Loucy (cell line): ENCODE results near the gene CYP4F2.
"Not testable (repeated sequence)": the region's sequence is repeated elsewhere in the genome, so short reads cannot be mapped to it uniquely, and the experiment has no call there.

Source experiments
- H2AFZ ChIP-seq: fragments of 200-600 bp; sonication (generic); 2 replicates; pipeline ENCODE4 v1.6.0; 2016; ENCODE audit warnings: antibody characterized with exemption, mild to moderate bottlenecking, low read length, moderate library complexity
- H3F3A ChIP-seq: fragments of 200-600 bp; 2 replicates; pipeline ENCODE4 v1.6.0; 2016; ENCODE audit warnings: antibody characterized with exemption, low read depth, mild to moderate bottlenecking
- H3K27me3 ChIP-seq: fragments of 200-600 bp; sonication (generic); 2 replicates; pipeline ENCODE4 v1.6.1; 2014; ENCODE audit warnings: low read length, mild to moderate bottlenecking; ENCODE audit not compliant: insufficient read depth, poor library complexity, severe bottlenecking
- H3K36me3 ChIP-seq: fragments of 200-600 bp; sonication (generic); 2 replicates; pipeline ENCODE4 v1.6.1; 2016; ENCODE audit warnings: low read length; ENCODE audit not compliant: insufficient read depth
- H3K4me1 ChIP-seq: fragments of 200-600 bp; sonication (generic); 2 replicates; pipeline ENCODE4 v1.5.1; 2014; ENCODE audit warnings: low read length, mild to moderate bottlenecking; ENCODE audit not compliant: insufficient read depth, poor library complexity, severe bottlenecking
- H3K4me2 ChIP-seq: fragments of 200-600 bp; sonication (generic); 2 replicates; pipeline ENCODE4 v1.6.0; 2014; ENCODE audit warnings: antibody characterized with exemption, low read length, low read depth, mild to moderate bottlenecking; ENCODE audit not compliant: poor library complexity, severe bottlenecking
- H3K4me3 ChIP-seq: fragments of 200-600 bp; sonication (generic); 2 replicates; pipeline ENCODE4 v1.5.1; 2014; ENCODE audit warnings: low read length, mild to moderate bottlenecking, mixed read lengths; ENCODE audit not compliant: poor library complexity, severe bottlenecking
- H3K79me2 ChIP-seq: fragments of 200-600 bp; sonication (generic); 2 replicates; pipeline ENCODE4 v1.6.1; 2014; ENCODE audit warnings: low read length; ENCODE audit not compliant: insufficient read depth
- H3K9ac ChIP-seq: fragments of 200-600 bp; sonication (generic); 2 replicates; pipeline ENCODE4 v1.6.0; 2014; ENCODE audit warnings: mild to moderate bottlenecking, low read depth, low read length, moderate library complexity; ENCODE audit not compliant: poor library complexity, severe bottlenecking
- H3K9me2 ChIP-seq: fragments of 200-600 bp; sonication (generic); replicated peaks from 2 replicates; pipeline ENCODE4 v1.6.1; 2016; ENCODE audit warnings: low read depth, low read length, mixed read lengths
- H3K9me3 ChIP-seq: fragments of 200-600 bp; sonication (generic); 2 replicates; pipeline ENCODE4 v1.6.1; 2014; ENCODE audit warnings: mild to moderate bottlenecking, antibody characterized with exemption, low read length, low read depth; ENCODE audit not compliant: insufficient read depth
- H4K20me1 ChIP-seq: fragments of 200-600 bp; sonication (generic); 2 replicates; pipeline ENCODE4 v1.6.0; 2014; ENCODE audit warnings: antibody characterized with exemption, low read length, mild to moderate bottlenecking; ENCODE audit not compliant: insufficient read depth, poor library complexity, severe bottlenecking
- CTCF ChIP-seq: fragments of 200-600 bp; sonication (generic); conservative IDR thresholded peaks from 2 replicates; pipeline ENCODE4 v1.5.1; 2014; ENCODE audit warnings: mild to moderate bottlenecking, antibody characterized with exemption, low read length
- EZH2phosphoT487 ChIP-seq: fragments of 200-600 bp; IDR thresholded peaks from 2 replicates; pipeline ENCODE4 v1.6.1; 2018; ENCODE audit warnings: antibody characterized with exemption, mild to moderate bottlenecking, moderate library complexity, borderline replicate concordance

Gene CYP4F2

GRCh38 chr19:15893477-15893876 is 4.4 kb downstream of the CYP4F2 start:
- no peaks in the 10 kb centered on the region for H3F3A ChIP-seq
- H3K79me2 ChIP-seq, result no peaks in the 10 kb centered on the region
- no peak overlapping the region for H3K4me2 ChIP-seq
- peak overlapping the region; percentile 23 for H3K9ac ChIP-seq
- peaks cover 25% of the 10 kb centered on the region for H3K4me1 ChIP-seq
- H2AFZ ChIP-seq, result no peak overlapping the region
- H4K20me1 ChIP-seq, result no peaks in the 10 kb centered on the region
- no peaks in the 10 kb centered on the region for H3K36me3 ChIP-seq
- TF ChIP-seq EZH2phosphoT487, result no peak
- no peak for TF ChIP-seq CTCF
- no peaks in the 10 kb centered on the region for H3K9me2 ChIP-seq
- no peaks in the 10 kb centered on the region for H3K9me3 ChIP-seq
- no peak overlapping the region for H3K4me3 ChIP-seq
- no peaks in the 10 kb centered on the region for H3K27me3 ChIP-seq

DNA sequence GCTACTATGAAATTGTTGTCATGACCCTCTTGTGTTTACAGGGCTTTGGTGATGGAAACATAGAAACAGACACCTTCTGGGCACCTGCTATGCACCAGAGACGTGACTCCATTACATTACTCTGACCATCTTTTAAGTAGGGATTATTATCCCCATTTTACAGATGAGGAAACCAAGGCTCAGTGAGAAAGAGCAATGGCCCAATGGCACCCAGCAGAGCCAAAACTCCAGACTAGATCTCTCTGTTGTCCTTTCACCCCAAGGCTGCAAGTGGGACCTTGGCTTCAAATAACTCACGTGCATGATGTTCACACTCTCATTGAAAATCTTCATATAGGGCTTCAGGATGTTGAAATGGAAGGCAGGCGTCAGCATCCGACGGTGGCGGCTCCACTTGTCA is 5.9 kb downstream of the CYP4F2 start:
- H3K4me3 ChIP-seq, result no peak overlapping the region
- H3K27me3 ChIP-seq, result no peaks in the 10 kb centered on the region
- H3K79me2 ChIP-seq, result no peaks in the 10 kb centered on the region
- H3K36me3 ChIP-seq, result no peaks in the 10 kb centered on the region
- no peak overlapping the region for H2AFZ ChIP-seq
- peak overlapping the region; percentile 23 for H3K9ac ChIP-seq
- H3K9me2 ChIP-seq, result no peaks in the 10 kb centered on the region
- no peak overlapping the region for H3K4me2 ChIP-seq
- H3K9me3 ChIP-seq, result no peaks in the 10 kb centered on the region
- TF ChIP-seq EZH2phosphoT487 (no peak), CTCF (no peak)
- H3F3A ChIP-seq, result no peaks in the 10 kb centered on the region
- peaks cover 15% of the 10 kb centered on the region for H3K4me1 ChIP-seq
- H4K20me1 ChIP-seq, result no peaks in the 10 kb centered on the region

DNA sequence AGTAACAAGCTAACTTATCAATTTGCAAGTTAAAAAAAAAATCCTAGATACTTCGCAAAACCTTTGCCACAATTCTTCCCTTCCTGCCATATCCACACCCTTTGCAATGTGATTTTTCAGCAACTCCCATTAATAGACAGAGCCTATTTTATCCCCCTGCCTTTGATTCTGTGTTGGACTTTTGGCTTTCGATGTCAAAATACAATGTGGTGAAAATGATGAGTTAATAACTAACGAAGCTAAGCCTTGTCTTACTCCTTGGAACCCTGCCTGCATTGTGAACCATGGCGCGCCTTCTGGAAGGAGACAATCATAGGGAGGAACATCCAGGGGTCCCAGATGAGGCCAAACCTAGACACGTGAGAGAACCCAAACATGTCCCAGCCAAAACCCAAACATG is 6.4 kb downstream of the CYP4F2 start:
- TF ChIP-seq CTCF, result no peak
- no peak for TF ChIP-seq EZH2phosphoT487
- H3K79me2 ChIP-seq, result no peaks in the 10 kb centered on the region
- H3K4me1 ChIP-seq, result peaks cover 15% of the 10 kb centered on the region
- no peak overlapping the region for H3K4me2 ChIP-seq
- no peaks in the 10 kb centered on the region for H3F3A ChIP-seq
- no peak overlapping the region for H3K9ac ChIP-seq
- H4K20me1 ChIP-seq, result no peaks in the 10 kb centered on the region
- H3K36me3 ChIP-seq, result no peaks in the 10 kb centered on the region
- no peaks in the 10 kb centered on the region for H3K27me3 ChIP-seq
- no peaks in the 10 kb centered on the region for H3K9me2 ChIP-seq
- H3K9me3 ChIP-seq, result no peaks in the 10 kb centered on the region
- H2AFZ ChIP-seq, result no peak overlapping the region
- no peak overlapping the region for H3K4me3 ChIP-seq

DNA sequence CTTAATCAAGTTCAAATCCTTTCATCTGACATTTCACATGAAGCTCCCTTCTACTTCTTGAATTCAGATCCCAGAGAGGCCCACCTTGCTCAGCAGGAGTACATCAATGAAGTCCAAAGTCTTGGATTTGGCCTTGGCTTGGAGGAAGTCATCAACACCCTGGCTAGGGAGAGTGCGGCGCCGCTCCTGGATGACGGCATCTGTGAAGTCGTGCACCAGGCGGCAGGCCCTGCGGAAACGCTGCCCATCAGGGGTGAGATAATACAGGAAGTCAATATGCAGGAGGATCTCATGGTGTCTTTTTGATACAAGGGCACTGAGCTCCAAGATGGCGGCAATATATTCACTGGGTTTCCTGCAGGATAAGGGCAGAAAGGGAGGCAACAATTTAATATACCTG is 8.5 kb downstream of the CYP4F2 start:
- not testable (repeated sequence) for H3K27me3 ChIP-seq, H3K79me2 ChIP-seq, H4K20me1 ChIP-seq, H3K4me3 ChIP-seq, H3K4me2 ChIP-seq, H3F3A ChIP-seq, H2AFZ ChIP-seq, H3K9me3 ChIP-seq, H3K36me3 ChIP-seq, H3K9me2 ChIP-seq, H3K9ac ChIP-seq
- peaks cover 15% of the 10 kb centered on the region for H3K4me1 ChIP-seq
